ENCODE measurements around the gene UPB1.

UPB1 gene

GRCh38 chr22:24501301-24502005 is 6.3 kb downstream of the UPB1 start:
- no peak for DNase-seq
- H3K27ac Mint-ChIP-seq: no peak overlapping the region
- peaks cover 55% of the 10 kb centered on the region for H3K4me1 Mint-ChIP-seq
- no peak overlapping the region for H3K4me3 Mint-ChIP-seq
- peaks cover 87% of the 10 kb centered on the region for H3K27me3 Mint-ChIP-seq (ENCODE audit: low read depth, poor library complexity)
- H3K9me3 Mint-ChIP-seq: no peaks in the 10 kb centered on the region
- H3K36me3 Mint-ChIP-seq (ENCODE audit: low read depth): no peaks in the 10 kb centered on the region
- TF ChIP-seq CTCF (IDR thresholded peaks at IDR 0.05): no peak

- Mint-ChIP-seq H3K36me3 (ENCODE audit: low read depth) (no peaks in the 10 kb centered on the region), H3K4me3 (no peak overlapping the region), H3K27ac (no peak overlapping the region), H3K4me1 (peaks cover 55% of the 10 kb centered on the region), H3K27me3 (ENCODE audit: low read depth, poor library complexity) (peaks cover 86% of the 10 kb centered on the region), H3K9me3 (no peaks in the 10 kb centered on the region)
- TF ChIP-seq CTCF (IDR thresholded peaks at IDR 0.05): no peak
- DNase-seq: no peak
Observed at GRCh38 chr22:24502034-24502433, 6.9 kb downstream of the UPB1 start.

- no peak overlapping the region for H3K27ac Mint-ChIP-seq
- no peak for DNase-seq
- H3K4me1 Mint-ChIP-seq: peaks cover 55% of the 10 kb centered on the region
- TF ChIP-seq CTCF (IDR thresholded peaks at IDR 0.05): no peak
- no peak overlapping the region for H3K4me3 Mint-ChIP-seq
- H3K36me3 Mint-ChIP-seq (ENCODE audit: low read depth): no peaks in the 10 kb centered on the region
- H3K27me3 Mint-ChIP-seq (ENCODE audit: low read depth, poor library complexity): peaks cover 81% of the 10 kb centered on the region
- no peaks in the 10 kb centered on the region for H3K9me3 Mint-ChIP-seq
Observed at GRCh38 chr22:24502541-24502940, 7.4 kb downstream of the UPB1 start.

- peak; percentile 52 for TF ChIP-seq CTCF (IDR thresholded peaks at IDR 0.05)
- no peak overlapping the region for H3K4me3 Mint-ChIP-seq
- H3K36me3 Mint-ChIP-seq (ENCODE audit: low read depth): no peaks in the 10 kb centered on the region
- DNase-seq: peak; percentile 49
- peaks cover 53% of the 10 kb centered on the region for H3K4me1 Mint-ChIP-seq
- H3K9me3 Mint-ChIP-seq: no peaks in the 10 kb centered on the region
- no peak overlapping the region for H3K27ac Mint-ChIP-seq
- H3K27me3 Mint-ChIP-seq (ENCODE audit: low read depth, poor library complexity): peaks cover 82% of the 10 kb centered on the region
Observed at GRCh38 chr22:24503137-24503842, 8.2 kb downstream of the UPB1 start.

- Mint-ChIP-seq H3K4me1 (peaks cover 47% of the 10 kb centered on the region), H3K9me3 (no peaks in the 10 kb centered on the region), H3K36me3 (ENCODE audit: low read depth) (no peaks in the 10 kb centered on the region), H3K27ac (no peak overlapping the region), H3K4me3 (no peak overlapping the region), H3K27me3 (ENCODE audit: low read depth, poor library complexity) (peaks cover 82% of the 10 kb centered on the region)
- TF ChIP-seq CTCF (IDR thresholded peaks at IDR 0.05): no peak
- DNase-seq: no peak
Observed at GRCh38 chr22:24503843-24504338, 8.8 kb downstream of the UPB1 start.
